HG02973 (cell line): ENCODE measurements around the gene TBC1D22A.
A peak's percentile ranks its signal among the peaks of the same experiment; 100 is the strongest.
"Not testable (repeated sequence)": the region's sequence is repeated elsewhere in the genome, so short reads cannot be mapped to it uniquely, and the experiment has no call there.

Source experiments
- ATAC-seq: cut with Tn5 transposase; IDR thresholded peaks from one replicate; pipeline ENCODE4 v1.9.1; 2021; ENCODE audit warnings: moderate library complexity; ENCODE audit not compliant: unreplicated experiment

TBC1D22A gene, protein sequence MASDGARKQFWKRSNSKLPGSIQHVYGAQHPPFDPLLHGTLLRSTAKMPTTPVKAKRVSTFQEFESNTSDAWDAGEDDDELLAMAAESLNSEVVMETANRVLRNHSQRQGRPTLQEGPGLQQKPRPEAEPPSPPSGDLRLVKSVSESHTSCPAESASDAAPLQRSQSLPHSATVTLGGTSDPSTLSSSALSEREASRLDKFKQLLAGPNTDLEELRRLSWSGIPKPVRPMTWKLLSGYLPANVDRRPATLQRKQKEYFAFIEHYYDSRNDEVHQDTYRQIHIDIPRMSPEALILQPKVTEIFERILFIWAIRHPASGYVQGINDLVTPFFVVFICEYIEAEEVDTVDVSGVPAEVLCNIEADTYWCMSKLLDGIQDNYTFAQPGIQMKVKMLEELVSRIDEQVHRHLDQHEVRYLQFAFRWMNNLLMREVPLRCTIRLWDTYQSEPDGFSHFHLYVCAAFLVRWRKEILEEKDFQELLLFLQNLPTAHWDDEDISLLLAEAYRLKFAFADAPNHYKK

DNA sequence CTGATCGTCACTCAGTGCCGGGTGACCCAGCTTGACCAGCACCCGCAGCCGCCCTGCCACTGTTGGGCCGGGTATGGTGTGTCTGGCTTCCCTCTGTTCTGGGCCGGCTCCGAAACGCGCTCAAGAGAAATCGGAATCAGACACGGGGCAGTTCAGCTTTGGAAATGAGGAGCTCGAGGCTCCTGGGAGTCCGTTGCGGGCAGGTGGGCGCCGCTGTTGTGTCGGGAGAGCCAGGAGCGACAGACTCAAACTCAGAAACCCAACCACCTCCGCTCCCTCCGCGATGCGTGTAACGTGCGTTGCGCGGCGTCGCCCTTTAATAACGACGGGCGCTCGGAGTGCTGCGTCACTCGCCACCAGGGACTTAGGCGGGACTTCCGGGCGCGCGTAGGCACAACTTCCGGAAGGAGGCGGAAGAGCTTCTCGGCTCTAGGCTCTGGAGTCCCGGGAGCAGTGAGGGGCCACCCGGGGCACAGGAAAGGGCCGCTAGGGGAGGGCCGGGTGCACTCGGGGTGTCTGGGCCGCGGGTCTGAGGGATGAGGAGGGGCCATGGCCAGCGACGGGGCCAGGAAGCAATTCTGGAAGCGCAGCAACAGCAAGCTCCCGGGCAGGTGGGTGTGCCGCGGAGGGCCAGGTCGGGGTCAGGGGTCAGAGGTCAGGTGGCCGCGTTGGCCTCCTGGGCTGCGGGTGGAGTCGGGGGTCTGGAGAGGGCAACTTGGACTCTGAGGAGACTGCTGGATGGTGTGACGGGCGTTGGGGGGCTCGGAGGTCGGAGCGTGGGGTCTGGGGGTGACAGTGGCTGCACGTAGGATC lies at the start of gene TBC1D22A:
TBC1D22A (plus strand) TSS at position 413 of the 813 bp plus-strand sequence; CDS start at position 550, 137 bp downstream.
- ATAC-seq, result peak; percentile 78

DNA sequence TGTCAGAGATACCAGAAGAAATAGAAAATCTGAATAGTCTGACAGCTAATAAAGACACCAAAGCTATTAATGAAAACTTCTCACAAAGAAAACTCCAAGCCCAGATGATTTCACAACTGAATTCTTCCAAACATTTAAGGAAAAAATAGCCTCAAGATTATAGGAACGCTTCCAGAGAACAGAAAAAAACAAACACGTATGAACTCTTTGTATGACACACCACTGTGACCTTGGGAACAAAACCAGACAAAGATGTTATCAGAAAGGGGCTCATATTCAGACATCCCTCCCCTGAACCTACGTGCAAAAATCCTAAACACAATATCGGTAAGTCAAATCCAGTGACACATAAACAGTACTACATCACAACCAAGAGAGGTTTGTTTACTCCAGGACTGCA lies 47.9 kb upstream of the TBC1D22A start:
- ATAC-seq, result no peak

DNA sequence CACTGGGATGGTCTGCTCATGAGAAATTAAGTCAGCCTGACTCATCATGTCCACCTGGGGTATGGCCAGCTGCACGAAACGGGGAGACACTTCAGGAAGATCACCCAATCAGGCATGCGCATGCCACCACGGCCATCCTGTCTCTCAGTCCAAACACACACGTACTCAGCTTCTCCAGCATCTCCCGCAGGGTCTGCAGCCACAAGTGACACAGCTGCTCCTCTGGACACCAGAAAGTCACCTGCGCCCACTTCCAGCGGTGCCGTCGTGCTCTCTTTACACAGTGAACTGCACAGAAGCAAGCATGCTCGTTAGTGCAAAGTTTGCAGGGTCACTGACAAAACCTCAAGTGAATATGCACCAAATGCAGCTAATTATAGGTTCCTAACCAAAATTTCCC lies 42.5 kb upstream of the TBC1D22A start:
- ATAC-seq, result no peak

DNA sequence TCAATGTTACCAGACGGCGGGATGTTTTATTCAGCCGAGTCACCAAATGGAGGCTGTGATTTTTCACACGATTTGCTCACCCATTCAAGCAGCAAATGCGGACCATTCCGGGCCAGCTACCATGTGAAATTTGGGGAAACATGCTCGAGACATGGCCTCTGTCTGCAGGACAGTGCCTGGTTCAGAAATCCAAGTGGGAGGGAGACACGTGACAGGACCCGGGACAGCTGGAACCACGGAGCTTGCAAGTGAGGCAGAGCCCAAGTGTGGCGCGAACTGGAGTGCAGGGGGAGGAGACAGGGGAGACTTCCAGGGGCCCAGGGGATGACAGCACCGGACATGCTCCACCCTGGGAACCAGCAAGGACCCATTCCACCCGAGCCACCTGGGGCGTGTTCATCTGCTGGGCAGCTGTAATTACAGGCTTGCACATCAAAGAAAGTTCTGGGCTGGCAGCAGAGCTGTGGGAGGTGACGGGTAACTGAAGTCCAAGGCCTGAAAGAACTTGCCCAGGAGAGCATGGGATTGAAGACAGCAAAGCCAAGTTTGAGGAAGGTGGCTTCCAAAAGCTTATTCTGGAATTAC lies 40.9 kb upstream of the TBC1D22A start:
- no peak for ATAC-seq

DNA sequence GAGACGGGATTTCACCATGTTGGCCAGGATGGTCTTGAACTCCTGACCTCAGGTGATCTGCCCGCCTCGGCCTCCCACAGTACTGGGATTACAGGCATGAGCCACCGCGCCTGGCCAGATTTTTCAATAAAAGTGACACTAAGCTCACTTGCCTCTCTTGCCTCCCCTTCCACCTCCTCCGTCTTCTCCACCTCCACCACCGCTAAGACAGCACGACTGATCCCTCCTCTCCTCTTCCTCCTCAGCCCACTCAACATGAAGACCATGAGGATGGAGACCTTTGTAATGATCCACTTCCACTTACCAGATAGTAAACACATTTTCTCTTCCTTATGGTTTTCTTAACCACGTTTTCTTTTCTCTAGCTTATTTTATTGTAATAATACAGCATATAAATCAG lies 38.6 kb upstream of the TBC1D22A start:
- ATAC-seq, result no peak

DNA sequence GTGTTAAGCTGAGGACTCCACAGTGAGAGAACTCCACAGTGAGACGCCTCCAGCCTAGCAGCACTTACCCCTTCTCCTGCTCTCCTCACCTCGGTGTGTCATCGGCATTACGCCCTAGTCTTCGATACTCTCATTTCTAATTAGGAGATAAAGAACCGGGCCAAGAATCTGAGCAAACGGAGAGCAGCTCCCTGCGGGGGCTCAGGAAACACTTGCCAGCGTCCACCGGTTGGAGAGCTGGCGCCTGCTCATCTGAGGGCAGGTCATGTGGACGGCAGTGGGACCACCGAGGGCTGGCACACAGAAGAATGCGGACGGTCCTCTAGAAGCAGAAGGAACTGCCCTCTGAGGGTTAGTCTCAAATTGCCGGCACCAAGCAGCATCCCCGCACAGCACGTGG lies 37.4 kb upstream of the TBC1D22A start:
- ATAC-seq, result no peak

DNA sequence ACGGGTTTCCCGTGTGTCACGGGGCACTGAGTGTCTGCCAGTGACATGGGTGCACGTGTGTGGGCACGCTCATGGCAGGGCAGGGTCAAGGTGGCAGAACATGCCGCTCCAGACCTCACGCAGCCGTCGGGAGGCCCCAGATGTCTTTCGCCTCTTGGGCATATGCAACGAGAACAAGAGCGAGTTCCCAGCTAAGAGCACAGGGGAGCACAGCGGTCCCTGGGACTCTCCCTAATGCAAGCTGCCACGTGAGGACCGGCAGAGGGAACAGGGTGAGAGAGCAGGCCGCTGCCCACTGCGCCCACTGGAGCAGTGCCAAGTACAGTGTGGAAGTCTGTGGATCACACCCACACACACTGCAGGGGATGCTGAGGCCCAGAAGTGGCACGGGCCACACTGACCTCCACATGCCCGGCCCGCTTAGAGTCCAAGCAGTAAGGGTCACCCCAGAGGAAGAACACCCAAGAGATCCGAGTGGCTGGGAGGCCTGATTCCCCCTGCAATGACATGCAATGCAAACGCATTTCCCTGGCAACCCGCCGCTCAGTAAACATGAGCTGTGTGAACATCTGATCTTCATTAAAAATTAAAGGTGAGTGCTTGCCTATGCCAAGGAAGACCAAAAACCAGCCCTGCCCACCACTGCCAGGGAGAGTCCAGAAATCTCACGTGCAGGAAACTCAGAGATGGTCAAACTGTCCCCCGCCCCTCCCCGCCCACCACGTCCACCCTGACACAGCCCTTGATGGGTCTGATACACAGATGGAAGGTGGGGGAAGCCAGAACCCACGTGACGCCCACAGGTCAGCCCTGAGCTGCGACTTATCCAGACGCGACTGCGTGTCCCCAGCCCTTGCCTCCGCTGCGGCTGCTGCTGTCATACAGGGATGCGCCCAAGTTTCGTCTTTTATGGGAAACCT lies 36.1 kb upstream of the TBC1D22A start:
- no peak for ATAC-seq

DNA sequence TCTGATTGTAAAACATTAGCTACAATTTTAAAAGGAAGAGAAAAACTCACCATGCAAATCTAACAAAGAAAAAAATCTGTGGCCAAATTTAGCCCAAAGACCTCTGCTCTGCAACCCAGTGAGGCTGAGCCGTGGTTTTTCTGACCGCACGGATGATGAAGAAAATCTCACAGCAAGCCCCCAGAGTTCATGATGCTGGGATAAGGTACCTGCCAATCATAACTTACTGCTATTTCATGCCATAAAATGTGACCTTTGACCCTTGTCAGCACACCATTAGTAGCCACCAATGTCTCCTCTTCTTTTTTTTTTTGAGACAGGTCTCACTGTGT lies 35.5 kb upstream of the TBC1D22A start:
- no peak for ATAC-seq

DNA sequence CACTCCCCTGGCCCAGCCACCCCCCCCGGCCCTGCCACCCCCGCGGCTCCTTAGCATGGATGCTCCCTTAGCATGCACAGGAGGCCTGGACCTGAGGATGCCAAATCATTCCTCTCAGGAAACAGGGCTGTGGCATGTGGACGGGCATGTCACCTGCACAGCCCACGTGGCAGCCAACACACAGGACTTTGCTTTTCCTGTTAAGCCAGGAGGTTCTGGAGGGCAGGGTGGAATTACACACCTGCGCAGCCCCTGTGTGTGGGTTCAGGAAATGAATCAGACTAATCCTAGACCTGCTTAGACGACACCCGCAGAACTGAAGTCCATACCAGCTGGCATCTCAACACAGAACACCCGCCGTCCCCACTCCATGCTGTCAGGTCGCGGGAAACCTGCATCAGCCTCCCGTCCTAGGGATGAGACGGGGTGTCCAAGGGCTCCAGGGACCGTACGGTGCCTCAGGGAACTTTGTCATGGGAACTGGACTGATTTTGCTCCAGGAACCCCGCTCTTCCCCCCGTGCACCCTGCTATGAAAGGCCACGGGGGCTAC lies 34.6 kb upstream of the TBC1D22A start:
- no peak for ATAC-seq

DNA sequence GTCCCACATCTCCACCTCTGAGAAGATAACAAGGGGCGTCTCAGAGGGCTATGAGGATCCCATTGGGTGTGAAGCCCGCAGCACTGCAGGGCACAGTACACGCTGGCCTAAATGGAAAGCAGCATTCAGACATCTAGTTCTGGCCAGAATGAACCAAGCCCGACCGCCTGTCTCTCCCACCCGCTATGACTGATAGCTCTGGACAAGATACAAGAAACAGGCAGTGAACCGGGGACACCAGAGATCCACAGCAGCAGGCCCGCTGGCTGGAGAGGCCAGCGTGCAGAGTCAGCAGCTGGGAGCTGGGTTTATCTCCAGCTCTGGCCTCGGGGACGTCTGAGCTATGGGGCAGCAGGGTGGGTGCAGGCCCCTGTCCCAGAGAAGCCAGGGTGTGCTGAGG lies 34.0 kb upstream of the TBC1D22A start:
- no peak for ATAC-seq

DNA sequence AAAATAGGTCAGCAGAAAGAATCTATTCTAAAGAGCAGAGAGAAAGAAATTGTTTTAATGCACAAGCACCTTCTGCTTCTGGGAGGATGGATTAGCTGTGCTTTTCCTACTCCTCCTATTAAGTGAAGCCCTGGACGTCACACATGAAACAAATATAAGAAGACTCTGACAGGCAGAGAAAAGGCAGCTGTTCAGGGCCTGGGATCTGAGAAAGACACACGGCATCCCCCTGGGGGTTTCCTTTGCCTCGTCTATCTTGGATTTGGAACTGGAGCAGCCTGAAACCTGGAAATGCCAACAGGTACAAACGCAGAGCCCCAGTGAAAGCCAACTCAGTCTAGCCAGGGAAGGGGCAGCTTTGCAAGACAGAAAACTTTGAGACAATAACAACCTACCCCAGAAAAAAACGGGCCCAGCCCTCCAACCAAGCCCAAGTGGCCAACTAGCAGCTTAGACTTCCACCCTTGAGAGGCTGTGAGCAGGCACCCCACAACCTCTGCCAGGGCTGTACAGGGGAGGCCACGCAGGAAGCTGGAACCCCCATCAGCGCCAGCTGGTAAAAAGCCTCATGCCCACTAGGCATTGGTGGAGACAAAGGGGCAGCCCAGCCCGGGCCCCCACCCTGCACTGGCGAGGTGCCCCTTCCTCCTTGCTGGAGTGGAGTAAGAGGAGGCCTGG lies 31.7 kb upstream of the TBC1D22A start:
- no peak for ATAC-seq

DNA sequence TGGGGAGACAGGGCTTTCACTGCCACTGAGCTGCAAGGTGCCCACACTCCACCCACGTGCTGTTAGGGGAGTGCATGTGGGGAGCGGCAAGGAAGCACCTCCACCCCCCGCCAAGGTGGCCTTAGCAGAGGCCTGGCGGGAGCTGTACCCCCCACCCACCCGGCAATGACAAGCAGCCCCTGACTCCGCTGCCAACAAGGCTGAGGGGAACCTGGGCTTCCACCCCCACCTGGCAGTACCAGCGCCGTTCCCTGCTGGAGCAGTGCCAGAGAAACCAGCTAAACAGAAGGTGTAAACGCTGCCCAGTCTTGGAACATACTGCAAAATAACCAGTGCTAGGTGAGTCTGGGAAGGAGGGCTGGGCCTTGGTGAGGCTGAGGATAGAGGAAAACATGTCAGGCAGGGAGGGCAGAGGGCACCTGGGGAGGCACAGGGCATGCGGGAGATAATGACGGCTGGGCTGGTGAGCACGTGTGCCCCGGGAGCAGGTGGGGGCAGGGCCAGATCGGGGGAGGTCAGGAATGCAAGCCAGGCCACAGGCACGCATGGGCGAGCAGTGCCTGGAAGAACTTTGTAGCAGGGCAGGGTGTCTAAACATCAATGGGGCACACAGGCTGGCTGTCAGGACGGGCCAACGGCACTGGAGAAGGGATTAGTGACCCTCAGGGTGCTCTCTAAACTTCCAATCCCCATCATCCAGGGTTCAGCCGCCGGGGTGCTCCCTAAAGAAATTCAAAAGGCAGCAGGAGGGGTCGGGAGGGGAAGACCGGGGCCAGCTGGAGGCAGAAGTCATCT lies 31.0 kb upstream of the TBC1D22A start:
- no peak for ATAC-seq

DNA sequence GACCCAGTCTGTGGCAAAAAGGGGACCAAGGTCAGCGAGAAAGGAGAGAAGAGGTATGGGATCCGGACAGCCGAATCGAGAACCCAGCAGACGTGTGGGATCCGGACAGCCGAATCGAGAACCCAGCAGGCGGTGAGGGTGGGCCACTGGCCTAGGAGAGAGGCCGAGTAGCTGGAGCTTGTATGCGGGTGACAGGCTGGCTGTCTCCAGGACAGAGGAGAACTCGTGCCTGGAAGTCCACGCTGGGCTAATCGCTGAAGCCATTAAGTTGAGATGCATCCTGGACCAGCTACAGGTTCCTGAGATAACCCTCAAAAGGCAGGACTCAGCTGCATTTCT lies 30.4 kb upstream of the TBC1D22A start:
- no peak for ATAC-seq

DNA sequence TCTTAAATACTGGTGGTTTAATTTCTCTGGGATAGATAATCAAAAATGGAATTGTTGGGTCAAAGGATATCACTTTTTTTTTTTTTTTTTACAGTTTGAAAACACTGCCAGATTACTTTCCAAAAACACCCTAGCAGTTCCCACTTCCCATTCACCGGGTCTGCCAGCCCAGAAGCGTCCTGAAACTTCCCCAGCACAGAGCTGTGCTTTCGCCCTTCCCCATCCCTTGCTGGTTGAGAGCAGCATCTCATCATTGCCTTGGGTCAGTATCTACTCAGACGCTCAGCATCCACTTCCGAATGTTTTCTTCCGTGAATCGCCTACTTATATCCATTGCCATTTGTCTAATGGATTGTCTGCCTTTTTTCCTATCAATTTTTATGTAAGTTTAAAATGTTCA lies 29.9 kb upstream of the TBC1D22A start:
- no peak for ATAC-seq

DNA sequence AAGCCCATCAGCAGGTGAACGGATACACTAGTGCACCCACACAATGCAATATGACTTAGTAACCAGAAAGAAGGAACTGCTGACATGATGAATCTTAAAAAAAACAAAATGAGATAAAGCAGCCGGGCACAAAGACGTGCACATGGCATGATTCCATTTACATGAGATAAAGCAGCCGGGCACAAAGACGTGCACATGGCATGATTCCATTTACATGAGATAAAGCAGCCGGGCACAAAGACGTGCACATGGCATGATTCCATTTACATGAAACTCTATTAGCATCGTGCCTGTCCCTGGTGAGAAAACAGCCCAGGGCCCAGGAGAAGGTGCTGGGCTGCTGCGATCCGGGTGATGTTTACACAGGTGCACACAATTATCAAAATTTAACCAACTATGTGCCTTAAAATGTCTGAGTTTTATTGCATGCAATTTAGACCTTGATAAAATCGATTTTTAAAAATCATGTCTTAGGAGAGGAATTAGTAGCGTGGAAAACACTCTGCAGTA lies 28.2 kb upstream of the TBC1D22A start:
- ATAC-seq, result not testable (repeated sequence)

DNA sequence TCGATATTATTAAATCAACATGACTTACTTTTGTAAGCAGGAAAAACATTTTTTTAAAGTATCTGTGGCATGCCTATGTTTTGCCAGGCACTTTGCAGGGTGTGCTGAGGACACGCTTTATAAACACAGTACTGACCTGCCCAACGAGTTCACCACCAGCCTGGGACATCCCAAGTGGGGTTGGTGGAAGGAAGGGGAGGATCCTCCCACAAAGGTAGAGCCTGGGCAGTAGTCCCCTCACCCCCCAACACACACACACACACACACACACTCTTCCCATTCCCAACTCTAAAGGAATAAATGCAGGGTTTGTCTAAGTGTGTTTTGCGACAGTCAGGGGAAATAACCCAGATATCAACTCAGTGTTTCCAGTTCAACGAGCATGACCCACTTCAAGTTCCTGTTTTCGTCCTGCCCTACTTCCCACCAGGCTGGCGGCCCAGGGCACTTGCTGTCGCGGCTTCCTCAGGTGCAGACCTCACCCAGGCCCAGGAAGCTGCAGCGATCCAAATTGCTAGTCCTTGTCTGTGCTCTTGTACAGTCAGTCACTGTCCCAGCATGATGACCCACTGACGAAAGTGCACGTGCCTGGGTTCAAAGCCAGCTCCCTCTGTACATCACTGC lies 27.5 kb upstream of the TBC1D22A start:
- ATAC-seq, result no peak

DNA sequence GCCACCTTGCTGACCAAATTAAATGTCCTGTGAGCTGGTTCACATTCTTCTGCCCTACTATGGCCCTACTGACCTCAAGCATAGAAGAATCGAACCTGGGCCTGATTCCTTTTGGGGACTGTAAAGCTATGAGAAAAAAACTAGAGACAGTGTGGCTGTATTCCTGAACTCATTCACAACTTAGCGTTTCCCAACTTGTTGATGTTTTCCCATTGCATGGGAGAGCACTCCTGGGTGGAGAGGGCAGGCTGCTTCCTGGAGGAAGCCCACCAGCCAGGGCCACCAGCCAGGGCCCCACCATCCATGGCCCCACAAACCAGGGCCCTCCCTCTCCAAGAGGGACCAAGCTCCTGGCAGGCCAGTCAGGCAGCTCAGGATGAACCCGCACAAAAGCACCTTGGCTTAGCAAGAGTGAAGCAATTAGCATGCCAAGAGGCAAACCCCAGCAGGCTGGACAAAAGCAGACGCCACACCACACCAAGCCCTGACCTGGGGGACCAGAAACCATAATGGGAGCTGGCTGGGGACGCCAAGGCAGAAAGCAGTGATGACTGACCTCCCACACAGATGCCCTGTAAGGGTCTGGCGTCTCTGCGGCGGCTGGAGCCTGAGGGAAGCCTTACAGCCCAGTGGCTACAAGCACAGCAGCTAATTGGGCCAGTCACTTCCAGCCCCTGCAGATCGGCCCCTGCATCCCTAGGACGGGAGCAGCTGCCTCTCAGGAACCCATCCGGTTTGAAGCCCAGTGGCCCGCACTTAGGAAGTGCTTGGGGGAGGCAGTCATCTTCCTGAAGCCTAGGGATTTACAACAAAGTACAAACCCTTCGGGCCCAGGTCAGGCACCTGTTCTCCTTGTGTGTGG lies 26.5 kb upstream of the TBC1D22A start:
- no peak for ATAC-seq

DNA sequence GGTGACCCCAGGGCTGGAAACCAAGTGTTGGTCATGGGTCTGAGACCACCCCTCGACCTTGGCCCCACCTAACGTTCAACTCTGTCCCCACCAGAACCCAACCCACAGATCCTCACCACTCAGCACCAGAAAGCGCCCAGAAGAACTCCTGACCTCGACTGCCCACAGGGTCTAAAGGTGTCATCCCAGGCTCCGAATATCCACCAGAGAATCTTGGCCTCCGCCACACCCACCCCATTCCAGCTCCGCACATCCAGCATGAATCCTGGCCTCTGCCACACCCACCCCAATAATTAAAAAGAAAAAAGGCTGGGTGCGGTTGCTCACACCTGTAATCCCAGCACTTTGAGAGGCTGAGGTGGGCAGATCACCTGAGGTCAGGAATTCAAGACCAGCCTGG lies 25.7 kb upstream of the TBC1D22A start:
- ATAC-seq, result no peak
